Muscle layer of colon (tissue), 2 donors: ENCODE data around the gene PRR36.

Source experiments
- H3K27ac ChIP-seq: one replicate; pipeline ENCODE4 v1.7.0; 2013; ENCODE audit warnings: low read depth, mild to moderate bottlenecking, low read length, moderate library complexity
- H3K27me3 ChIP-seq, 2 donors: one replicate each; pipeline ENCODE4 v1.7.0; 2013; ENCODE audit warnings: low read length in 2 of 2, mild to moderate bottlenecking in 2 of 2; ENCODE audit not compliant: insufficient read depth in 2 of 2, control insufficient read depth in 1 of 2
- H3K36me3 ChIP-seq: one replicate; pipeline ENCODE4 v1.7.0; 2013; ENCODE audit warnings: mild to moderate bottlenecking, low read length; ENCODE audit not compliant: insufficient read depth
- H3K4me1 ChIP-seq: one replicate; pipeline ENCODE4 v1.7.0; 2013; ENCODE audit warnings: mild to moderate bottlenecking, low read length; ENCODE audit not compliant: insufficient read depth
- H3K4me3 ChIP-seq, 2 donors: one replicate each; pipeline ENCODE4 v1.7.0; 2013; ENCODE audit warnings: low read length in 2 of 2, low read depth in 1 of 2, mild to moderate bottlenecking in 1 of 2, moderate library complexity in 1 of 2
- H3K9ac ChIP-seq: one replicate; pipeline ENCODE4 v1.7.0; 2013; ENCODE audit warnings: low read length
- H3K9me3 ChIP-seq: one replicate; pipeline ENCODE4 v1.7.0; 2013; ENCODE audit warnings: mild to moderate bottlenecking, low read length
- donor health status: abdominal sarcoma.
- donor health status: Adenocarcinoma of cecum.

The PRR36 gene

DNA sequence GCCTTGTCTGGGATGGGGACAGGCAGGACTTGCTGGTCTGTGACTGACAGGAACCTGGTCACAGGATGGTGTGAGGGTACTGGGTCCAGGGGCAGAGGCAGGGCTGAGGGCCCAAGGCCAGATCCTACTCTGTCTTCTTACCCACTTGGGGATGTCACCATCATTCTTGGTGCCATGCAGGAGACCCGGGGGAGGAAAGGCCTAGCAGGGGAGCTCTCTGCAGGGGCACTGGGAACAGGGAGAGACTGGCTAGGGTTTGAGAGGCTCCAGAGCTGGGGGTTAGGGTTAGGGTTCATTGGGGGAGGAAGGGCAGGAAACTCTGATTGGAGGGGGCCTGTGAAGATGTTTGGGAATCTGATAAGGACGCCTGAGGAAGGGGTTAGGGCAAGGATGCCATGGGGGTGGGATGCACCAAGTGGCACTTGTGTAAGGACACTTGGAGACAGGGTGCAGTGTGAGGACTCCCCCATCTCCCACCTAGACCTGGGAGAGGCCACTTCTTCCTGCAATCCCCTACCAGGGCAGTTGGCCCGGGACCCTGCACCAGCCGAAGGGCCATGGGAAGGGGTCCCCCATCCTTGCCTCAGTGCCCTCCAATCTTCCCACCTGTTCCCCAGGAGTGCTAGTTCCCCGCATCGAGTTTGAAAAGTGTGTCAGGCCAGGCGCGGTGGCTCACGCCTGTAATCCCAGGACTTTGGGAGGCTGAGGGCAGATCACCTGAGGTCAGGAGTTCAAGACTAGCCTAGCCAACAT is 6.9 kb downstream of the PRR36 start:
- no peaks in the 10 kb centered on the region for H3K9me3 ChIP-seq
- H3K4me3 ChIP-seq = no peak overlapping the region
- H3K36me3 ChIP-seq = no peaks in the 10 kb centered on the region
- peaks cover 18% of the 10 kb centered on the region for H3K4me1 ChIP-seq
- no peak overlapping the region for H3K27ac ChIP-seq
- peaks cover 8 to 43% of the 10 kb centered on the region in 2 donors for H3K27me3 ChIP-seq
- H3K9ac ChIP-seq = no peak overlapping the region

DNA sequence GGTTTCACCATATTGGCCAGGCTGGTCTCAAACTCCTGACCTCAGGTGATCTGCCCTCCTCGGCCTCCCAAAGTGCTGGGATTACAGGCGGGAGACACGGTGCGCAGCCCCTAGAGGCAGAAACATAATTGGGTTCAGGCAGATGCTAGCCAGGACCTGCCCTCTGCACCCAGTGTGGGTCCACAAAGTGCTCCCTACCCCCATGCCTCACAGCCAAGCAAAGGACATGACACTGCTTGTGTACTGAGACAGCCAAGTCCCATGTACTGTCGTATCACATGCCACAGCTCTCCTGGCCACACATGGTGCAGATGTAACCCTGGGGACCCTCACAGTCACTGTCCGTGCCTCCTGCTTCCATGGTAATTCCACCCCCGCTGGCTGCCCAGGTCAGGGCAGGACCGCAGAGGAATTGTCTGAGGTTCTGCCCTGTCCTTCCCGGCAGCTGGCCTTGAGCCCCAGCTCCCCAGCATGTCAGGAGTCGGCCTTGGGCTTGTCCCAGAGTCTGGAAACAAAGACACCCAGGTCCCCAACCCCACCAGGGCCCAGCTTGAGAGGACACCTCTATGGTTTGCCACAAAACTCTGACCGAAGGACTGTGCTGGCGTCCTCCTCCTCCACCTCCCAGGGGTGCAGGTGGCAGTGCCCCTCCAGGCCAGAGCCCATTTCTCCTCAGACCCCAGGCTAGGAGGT is 7.6 kb downstream of the PRR36 start:
- Histone ChIP-seq H3K27ac (no peak overlapping the region), H3K9ac (no peak overlapping the region), H3K36me3 (no peaks in the 10 kb centered on the region), H3K9me3 (no peaks in the 10 kb centered on the region), H3K27me3 (peaks cover 12 to 45% of the 10 kb centered on the region in 2 donors), H3K4me1 (peaks cover 16% of the 10 kb centered on the region), H3K4me3 (no peak overlapping the region)

DNA sequence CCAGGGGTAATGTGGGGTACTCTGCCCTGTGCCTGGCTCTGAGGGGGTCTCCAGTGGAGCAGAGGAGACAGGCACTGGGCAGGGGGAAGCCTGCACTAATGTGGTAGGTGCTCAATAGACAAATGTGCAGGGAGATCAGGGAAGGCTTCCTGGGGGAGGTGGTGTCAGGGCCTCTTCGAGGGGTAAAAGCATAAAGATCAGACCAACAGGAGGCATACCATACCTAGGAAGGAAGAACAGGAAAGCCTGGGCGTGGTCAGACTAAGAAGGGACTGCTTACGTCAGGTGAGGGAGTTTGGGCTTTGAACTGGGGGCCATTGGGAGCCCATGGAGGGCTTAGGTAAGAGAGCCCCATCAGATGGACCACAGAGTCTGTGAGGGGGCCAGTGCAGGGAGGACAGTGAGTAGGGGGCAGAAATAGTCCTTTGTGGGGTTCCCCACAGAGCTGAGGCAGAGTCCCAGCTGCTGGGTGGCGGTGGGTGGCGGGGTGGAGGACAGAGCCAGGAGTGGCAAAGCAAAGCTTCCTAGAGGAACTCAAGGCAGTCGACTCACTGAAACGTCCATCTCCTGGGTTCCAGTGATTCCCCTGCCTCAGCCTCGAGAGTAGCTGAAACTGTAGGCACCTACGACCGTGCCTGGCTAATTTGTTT is 8.8 kb downstream of the PRR36 start:
- Histone ChIP-seq H3K27ac (no peak overlapping the region), H3K27me3 (peaks cover 13 to 56% of the 10 kb centered on the region in 2 donors), H3K36me3 (no peaks in the 10 kb centered on the region), H3K9ac (no peak overlapping the region), H3K4me3 (no peak overlapping the region), H3K9me3 (no peaks in the 10 kb centered on the region), H3K4me1 (peaks cover 9% of the 10 kb centered on the region)

DNA sequence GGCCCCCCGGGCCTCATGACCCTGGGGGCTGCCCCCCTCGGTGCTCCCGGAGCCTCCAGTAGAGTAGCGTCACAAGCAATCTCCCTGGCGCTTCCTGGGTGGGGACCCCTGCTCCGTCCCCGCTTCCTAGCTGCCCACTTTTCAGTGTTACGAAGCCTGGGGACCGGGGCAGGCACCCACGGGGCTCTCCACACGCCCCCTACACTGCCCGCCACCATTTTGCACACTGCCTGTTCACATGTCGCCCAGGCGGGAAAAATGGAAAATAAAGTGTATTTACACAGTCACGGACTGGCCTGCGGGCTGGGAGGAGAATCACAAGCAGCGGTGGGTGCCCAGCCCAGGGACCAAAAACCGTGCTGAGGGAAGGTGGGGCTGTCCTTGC is 9.5 kb downstream of the PRR36 start:
- Histone ChIP-seq H3K4me3 (no peak overlapping the region), H3K9me3 (no peaks in the 10 kb centered on the region), H3K4me1 (peaks cover 9% of the 10 kb centered on the region), H3K27me3 (peaks cover 13 to 63% of the 10 kb centered on the region in 2 donors), H3K36me3 (no peaks in the 10 kb centered on the region), H3K27ac (no peak overlapping the region), H3K9ac (no peak overlapping the region)

DNA sequence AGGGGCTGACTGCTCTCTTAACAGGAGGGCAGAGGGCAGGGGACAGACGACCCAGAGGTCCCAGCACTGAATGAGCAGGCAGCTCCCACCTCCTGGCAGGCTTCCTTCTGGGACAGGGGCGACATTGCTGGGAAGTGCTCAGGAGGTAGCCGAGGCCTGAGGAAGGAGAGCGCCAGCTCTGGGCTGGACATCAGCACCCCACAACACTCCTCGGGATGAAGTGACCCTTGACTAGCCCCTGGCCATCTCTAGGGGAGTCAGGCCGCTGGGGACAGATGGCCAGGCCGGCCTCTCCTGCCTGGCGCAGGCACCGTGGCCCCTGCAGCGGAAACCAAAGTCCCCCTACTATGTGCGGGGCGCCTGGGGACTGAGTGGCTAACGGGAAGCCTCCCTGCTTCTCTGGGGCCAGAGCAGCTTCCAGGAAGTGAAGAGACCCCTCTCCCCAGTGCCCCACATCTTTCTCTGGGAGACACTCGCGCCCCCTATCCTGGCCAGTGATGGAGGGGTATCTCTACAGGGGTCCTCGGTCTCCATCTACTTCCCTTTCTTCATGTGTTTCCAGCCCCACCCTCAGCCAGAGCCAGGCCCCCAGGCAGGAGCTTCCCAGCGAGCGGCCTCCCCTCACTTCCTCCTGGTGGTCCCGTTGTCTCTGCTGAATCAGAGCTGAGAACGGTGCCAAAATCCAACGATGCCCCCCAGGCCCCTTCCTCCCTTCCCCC is 10.1 kb downstream of the PRR36 start:
- peaks cover 9% of the 10 kb centered on the region for H3K4me1 ChIP-seq
- peaks cover 13 to 68% of the 10 kb centered on the region in 2 donors for H3K27me3 ChIP-seq
- H3K9me3 ChIP-seq = no peaks in the 10 kb centered on the region
- H3K27ac ChIP-seq = no peak overlapping the region
- no peak overlapping the region for H3K4me3 ChIP-seq
- H3K9ac ChIP-seq = no peak overlapping the region
- no peaks in the 10 kb centered on the region for H3K36me3 ChIP-seq

DNA sequence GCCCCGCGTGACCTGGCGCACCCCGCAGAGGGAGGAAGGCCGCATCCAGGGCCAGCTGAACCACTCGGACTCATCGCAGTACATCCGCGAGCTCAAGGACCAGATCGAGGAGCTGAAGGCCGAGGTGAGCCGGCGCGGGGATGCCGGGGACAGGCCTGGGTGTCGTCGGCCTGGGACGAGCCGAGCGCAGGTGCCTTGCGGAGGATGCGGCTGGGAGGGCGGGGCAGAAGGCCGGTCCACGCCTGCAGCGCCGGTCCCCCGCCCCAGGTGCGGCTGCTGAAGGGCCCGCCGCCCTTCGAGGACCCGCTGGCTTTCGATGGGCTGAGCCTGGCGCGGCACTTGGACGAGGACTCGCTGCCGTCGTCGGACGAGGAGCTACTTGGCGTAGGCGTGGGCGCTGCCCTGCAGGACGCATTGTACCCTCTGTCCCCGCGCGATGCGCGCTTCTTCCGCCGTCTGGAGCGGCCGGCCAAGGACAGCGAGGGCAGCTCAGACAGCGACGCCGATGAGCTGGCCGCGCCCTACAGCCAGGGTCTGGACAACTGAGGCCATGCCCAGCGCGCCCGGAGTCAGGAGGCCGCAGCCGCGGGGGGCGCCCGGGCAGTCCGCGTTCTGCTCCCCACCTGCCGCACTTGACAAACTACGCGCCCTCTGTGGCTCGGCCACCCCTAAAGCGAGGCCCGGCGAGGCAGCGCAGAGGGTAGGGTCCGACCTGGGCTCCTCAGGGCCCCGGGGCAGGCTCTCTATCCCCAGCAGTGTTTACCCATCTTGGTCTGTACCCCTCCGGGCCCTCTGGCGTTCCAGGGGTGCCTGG is 10.8 kb downstream of the PRR36 start:
- H3K9me3 ChIP-seq = no peaks in the 10 kb centered on the region
- H3K36me3 ChIP-seq = no peaks in the 10 kb centered on the region
- peaks cover 13 to 66% of the 10 kb centered on the region in 2 donors for H3K27me3 ChIP-seq
- no peak overlapping the region for H3K4me3 ChIP-seq
- no peak overlapping the region for H3K27ac ChIP-seq
- H3K4me1 ChIP-seq = peaks cover 2% of the 10 kb centered on the region
- no peak overlapping the region for H3K9ac ChIP-seq

DNA sequence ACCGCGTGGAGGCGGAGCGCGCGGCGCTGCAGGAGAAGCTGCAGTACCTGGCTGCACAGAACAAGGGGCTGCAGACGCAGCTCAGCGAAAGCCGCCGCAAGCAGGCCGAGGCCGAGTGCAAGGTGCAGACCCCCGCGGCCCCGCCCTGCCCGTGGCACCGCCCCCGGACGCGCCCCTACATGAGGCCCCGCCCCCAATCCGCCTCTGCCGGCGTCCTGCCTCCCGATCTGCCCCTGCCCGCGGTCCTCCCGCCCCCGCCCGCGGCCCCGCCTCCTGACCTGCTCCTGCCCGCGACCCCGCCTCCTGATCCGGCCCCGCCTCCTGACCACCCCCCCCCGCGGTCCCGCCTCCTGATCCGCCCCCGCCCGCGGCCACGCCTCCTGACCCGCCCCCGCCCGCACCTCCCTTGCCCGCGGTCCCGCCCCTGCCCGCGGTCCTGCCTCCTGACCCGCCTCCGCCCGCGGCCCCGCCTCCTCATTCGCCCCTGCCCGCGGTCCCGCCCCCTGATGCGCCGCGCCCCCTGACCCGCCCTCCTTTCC is 11.7 kb downstream of the PRR36 start:
- H3K4me3 ChIP-seq = no peak overlapping the region
- no peaks in the 10 kb centered on the region for H3K4me1 ChIP-seq
- no peak overlapping the region for H3K27ac ChIP-seq
- H3K36me3 ChIP-seq = no peaks in the 10 kb centered on the region
- H3K9ac ChIP-seq = no peak overlapping the region
- no peaks in the 10 kb centered on the region for H3K9me3 ChIP-seq
- peaks cover 13 to 69% of the 10 kb centered on the region in 2 donors for H3K27me3 ChIP-seq

DNA sequence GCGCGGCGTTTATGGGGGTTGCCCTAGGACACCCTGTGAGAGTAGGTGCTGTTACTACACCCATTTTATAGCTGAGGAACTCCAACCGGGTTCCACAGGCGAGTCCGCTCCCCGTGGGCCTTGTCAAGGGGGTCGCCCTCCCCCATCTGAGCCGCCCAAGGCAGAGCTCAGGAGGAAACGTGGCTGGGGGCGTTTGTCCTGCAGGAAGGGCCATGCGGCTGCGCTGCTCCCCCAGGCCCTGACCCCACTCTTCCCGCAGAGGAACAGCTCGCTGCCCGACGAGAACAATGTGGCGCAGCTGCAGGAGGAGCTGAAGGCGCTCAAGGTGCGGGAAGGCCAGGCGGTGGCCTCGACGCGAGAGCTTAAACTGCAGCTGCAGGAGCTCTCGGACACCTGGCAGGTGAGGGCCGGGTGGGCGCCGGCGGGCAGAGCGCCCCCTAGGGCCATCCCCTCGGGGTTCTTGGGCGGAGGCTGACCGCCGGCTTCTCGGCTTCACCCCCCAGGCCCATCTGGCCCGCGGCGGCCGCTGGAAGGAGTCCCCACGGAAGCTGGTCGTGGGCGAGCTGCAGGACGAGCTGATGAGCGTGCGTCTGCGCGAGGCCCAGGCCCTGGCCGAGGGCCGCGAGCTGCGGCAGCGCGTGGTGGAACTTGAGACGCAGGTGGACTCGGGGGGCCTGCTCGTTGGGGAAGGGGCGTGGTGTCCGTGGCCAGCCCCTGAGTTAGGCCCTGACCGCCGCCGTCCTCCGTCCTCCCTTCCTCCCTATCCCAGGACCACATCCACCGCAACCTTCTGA is 12.4 kb downstream of the PRR36 start:
- H3K4me3 ChIP-seq = no peak overlapping the region
- H3K27ac ChIP-seq = no peak overlapping the region
- H3K27me3 ChIP-seq = peaks cover 13 to 68% of the 10 kb centered on the region in 2 donors
- no peak overlapping the region for H3K9ac ChIP-seq
- H3K4me1 ChIP-seq = no peaks in the 10 kb centered on the region
- no peaks in the 10 kb centered on the region for H3K9me3 ChIP-seq
- H3K36me3 ChIP-seq = no peaks in the 10 kb centered on the region

DNA sequence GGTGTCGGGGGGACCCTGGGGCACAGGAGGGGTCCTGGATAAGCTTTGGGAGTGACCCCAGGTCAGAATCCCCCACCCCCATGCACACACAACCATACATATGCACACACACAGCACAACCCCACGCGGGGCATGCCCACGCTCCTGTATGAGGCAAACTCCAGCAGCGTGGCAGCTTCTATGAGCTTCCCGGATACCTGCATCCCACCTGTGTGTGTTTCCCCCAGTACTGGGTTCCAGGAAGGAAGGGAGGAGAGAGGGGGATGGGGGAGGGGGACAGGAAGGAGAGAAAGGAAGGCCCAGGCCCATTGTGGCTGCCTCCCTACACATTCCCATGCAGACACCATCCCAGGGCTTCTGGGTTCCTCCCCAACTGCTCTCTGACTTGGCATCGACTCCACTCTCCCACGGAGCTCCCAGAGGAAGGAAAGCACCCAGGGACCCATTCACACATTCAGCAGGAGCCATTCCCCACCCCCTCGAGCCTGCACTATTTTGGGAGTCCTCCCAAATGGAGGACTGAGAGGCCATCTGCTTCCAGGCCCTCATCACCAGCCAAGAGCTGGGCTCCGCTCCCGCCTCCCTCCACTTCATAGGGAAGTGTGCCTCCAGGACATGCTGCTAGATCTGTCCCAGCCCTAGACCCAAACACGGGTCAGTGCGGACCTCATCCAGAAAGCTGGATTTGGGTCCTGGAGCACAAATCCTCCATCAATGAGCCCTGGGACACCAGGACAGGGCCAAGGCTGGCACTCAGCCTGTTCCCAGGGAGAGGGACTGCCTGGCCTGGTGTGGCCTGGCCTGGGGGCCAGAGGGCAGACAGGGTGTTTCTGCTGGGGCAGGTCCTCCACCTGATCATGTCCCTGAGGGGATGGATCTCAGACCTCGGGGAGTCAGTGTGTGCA is 13.2 kb downstream of the PRR36 start:
- no peaks in the 10 kb centered on the region for H3K9me3 ChIP-seq
- H3K9ac ChIP-seq = no peak overlapping the region
- H3K4me3 ChIP-seq = no peak overlapping the region
- peaks cover 13 to 70% of the 10 kb centered on the region in 2 donors for H3K27me3 ChIP-seq
- H3K36me3 ChIP-seq = peaks cover 2% of the 10 kb centered on the region
- no peaks in the 10 kb centered on the region for H3K4me1 ChIP-seq
- H3K27ac ChIP-seq = no peak overlapping the region
